Measurements from ENCODE around the gene NTHL1. TPM values are rescaled to one million over a fixed set of nuclear protein-coding genes. Genes with fewer than 3 reads are reported as not detected.

NTHL1 gene
- total and polyA plus RNA-seq, 10 of the 15 experiments (the other 5 are each of a cell fraction or from before 2014, with no cell fraction given): 0.85 to 54.7 (median 39.0) TPM

GRCh38 chr16:2035431-2036199, 12.0 kb downstream of the NTHL1 start:
- H4K20me1 ChIP-seq (ENCODE audit: control insufficient read depth, insufficient read depth): no peaks in the 10 kb centered on the region
- CTCF ChIA-PET: interaction anchor here (1.0 kb wide), 1 partner anchor 14 kb away, joined by 3 read pairs; no protein-coding TSS in a partner anchor
- in situ Hi-C loops (cut with MboI): no loop called here
- DNase-seq (ENCODE audit: low read depth, low spot score) (no peak), FAIRE-seq (no peak), ATAC-seq (no peak)
- no peaks in the 10 kb centered on the region for H3K9me3 ChIP-seq (replicated peaks; ENCODE audit: control insufficient read depth, insufficient read depth, low read length)
- RAD21 ChIA-PET (ENCODE audit: unreplicated experiment): no interaction called here
- no peak overlapping the region for H3K27ac ChIP-seq (ENCODE audit: control insufficient read depth, insufficient read depth)
- no peaks in the 10 kb centered on the region for H3K27me3 ChIP-seq (replicated peaks in 1 of 2; ENCODE audit: control insufficient read depth in 2 of 2, insufficient read depth in 2 of 2, low read length in 1 of 2)
- TF ChIP-seq ZZZ3 (IDR thresholded peaks at IDR 0.05; ENCODE audit: control insufficient read depth, insufficient read length, low read depth): no peak
- TF ChIP-seq RBBP5 (conservative IDR thresholded peaks at IDR 0.05): no peak
- TF ChIP-seq ZNF217 (IDR thresholded peaks at IDR 0.05): no peak
- no peak for TF ChIP-seq RFX5 (IDR thresholded peaks at IDR 0.05; ENCODE audit: low read depth, low read length)
- TF ChIP-seq NFXL1 (IDR thresholded peaks at IDR 0.05; ENCODE audit: borderline replicate concordance): no peak
- TF ChIP-seq ETV6 (conservative IDR thresholded peaks at IDR 0.05 in 1 of 2, IDR thresholded peaks at IDR 0.05 in 1 of 2; ENCODE audit: borderline replicate concordance in 1 of 2, low read depth in 1 of 2): no peak
- no peak for TF ChIP-seq RUNX3 (IDR thresholded peaks at IDR 0.05; ENCODE audit: low read length)
- no peak for TF ChIP-seq SP1 (IDR thresholded peaks at IDR 0.05; ENCODE audit: low read depth, low read length)
- TF ChIP-seq SREBF1 (IDR thresholded peaks at IDR 0.05; ENCODE audit: low read length): no peak
- no peak for TF ChIP-seq EP300 (IDR thresholded peaks at IDR 0.05; ENCODE audit: borderline replicate concordance in 1 of 2, control insufficient read depth in 1 of 2, low read depth in 2 of 2, low read length in 2 of 2)
- no peak for TF ChIP-seq SPI1 (IDR thresholded peaks at IDR 0.05; ENCODE audit: borderline replicate concordance, insufficient read depth, low read depth, low read length)
- TF ChIP-seq, protein P1, sequence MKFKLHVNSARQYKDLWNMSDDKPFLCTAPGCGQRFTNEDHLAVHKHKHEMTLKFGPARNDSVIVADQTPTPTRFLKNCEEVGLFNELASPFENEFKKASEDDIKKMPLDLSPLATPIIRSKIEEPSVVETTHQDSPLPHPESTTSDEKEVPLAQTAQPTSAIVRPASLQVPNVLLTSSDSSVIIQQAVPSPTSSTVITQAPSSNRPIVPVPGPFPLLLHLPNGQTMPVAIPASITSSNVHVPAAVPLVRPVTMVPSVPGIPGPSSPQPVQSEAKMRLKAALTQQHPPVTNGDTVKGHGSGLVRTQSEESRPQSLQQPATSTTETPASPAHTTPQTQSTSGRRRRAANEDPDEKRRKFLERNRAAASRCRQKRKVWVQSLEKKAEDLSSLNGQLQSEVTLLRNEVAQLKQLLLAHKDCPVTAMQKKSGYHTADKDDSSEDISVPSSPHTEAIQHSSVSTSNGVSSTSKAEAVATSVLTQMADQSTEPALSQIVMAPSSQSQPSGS (IDR thresholded peaks at IDR 0.05; ENCODE audit: low read length): no peak
- TF ChIP-seq PBX3 (IDR thresholded peaks at IDR 0.05; ENCODE audit: insufficient replicate concordance, low read depth, low read length): no peak
- TF ChIP-seq STAT3 (IDR thresholded peaks at IDR 0.05; ENCODE audit: low read depth, low read length): no peak
- no peak for TF ChIP-seq BACH1 (IDR thresholded peaks at IDR 0.05; ENCODE audit: borderline replicate concordance)
- no peaks in the 10 kb centered on the region for H3K79me2 ChIP-seq (ENCODE audit: control insufficient read depth, insufficient read depth, low read length)
- no peak overlapping the region for H3K4me3 ChIP-seq
- no peak overlapping the region for H3K9ac ChIP-seq (ENCODE audit: control insufficient read depth, insufficient read depth, low read length)
- no TSS peak for BruUV-seq (replicated peaks)
- POLR2A ChIA-PET: no interaction called here
- intact Hi-C loops (cut with micrococcal nuclease; ENCODE audit: unreplicated experiment): no loop called here
- 67% methylated on average over 34 of the region's 34 CpGs for WGBS (ENCODE audit: insufficient coverage, insufficient replicate concordance, low lambda C conversion rate, missing lambda C conversion rate)
- no peak overlapping the region for H3K4me2 ChIP-seq (ENCODE audit: control insufficient read depth, insufficient read depth)
- SMC1A ChIA-PET (ENCODE audit: uncharacterized antibody, unreplicated experiment): no interaction called here
- no peak overlapping the region for H2AFZ ChIP-seq (ENCODE audit: control insufficient read depth, low read depth, low read length)
- H3K36me3 ChIP-seq (ENCODE audit: control insufficient read depth in 2 of 2, insufficient read depth in 2 of 2, low read length in 1 of 2): no peaks in the 10 kb centered on the region
- H3K4me1 ChIP-seq (ENCODE audit: control insufficient read depth, insufficient read depth, low read length): no peaks in the 10 kb centered on the region
